OCI-LY1 (cell line): ENCODE data around the gene RTL10.

Source experiments
- H2AFZ ChIP-seq: fragments of 200-600 bp; sonication (generic), shearing (Covaris generic); 2 replicates; pipeline ENCODE4 v1.6.0; 2014; ENCODE audit warnings: antibody characterized with exemption, mild to moderate bottlenecking, low read length
- H3F3A ChIP-seq: fragments of 200-600 bp; sonication (generic), shearing (Covaris generic); 2 replicates; pipeline ENCODE4 v1.6.0; 2014; ENCODE audit warnings: mild to moderate bottlenecking, antibody characterized with exemption, low read length, moderate library complexity; ENCODE audit not compliant: insufficient read depth
- H3K27ac ChIP-seq: fragments of 200-600 bp; sonication (generic); 2 replicates; pipeline ENCODE4 v1.5.1; 2014; ENCODE audit warnings: low read length, mixed run types, mild to moderate bottlenecking, low read depth; ENCODE audit not compliant: poor library complexity, severe bottlenecking
- H3K27me3 ChIP-seq: fragments of 200-600 bp; sonication (generic); 2 replicates; pipeline ENCODE4 v1.6.0; 2014; ENCODE audit warnings: antibody characterized with exemption, mild to moderate bottlenecking, low read length, moderate library complexity; ENCODE audit not compliant: insufficient read depth
- H3K36me3 ChIP-seq: fragments of 200-600 bp; sonication (generic); 2 replicates; pipeline ENCODE4 v1.6.1; 2014; ENCODE audit warnings: mild to moderate bottlenecking, antibody characterized with exemption, low read length, moderate library complexity, mixed read lengths; ENCODE audit not compliant: insufficient read depth
- H3K4me1 ChIP-seq: fragments of 200-600 bp; sonication (generic); 2 replicates; pipeline ENCODE4 v1.5.1; 2014; ENCODE audit warnings: mild to moderate bottlenecking, low read length, moderate library complexity; ENCODE audit not compliant: insufficient read depth, severe bottlenecking
- H3K4me2 ChIP-seq: fragments of 200-600 bp; sonication (generic), shearing (Covaris generic); 2 replicates; pipeline ENCODE4 v1.6.1; 2014; ENCODE audit warnings: low read length
- H3K4me3 ChIP-seq: fragments of 200-600 bp; sonication (generic); 2 replicates; pipeline ENCODE4 v1.5.1; 2014; ENCODE audit warnings: low read length, low read depth, mild to moderate bottlenecking, mixed read lengths; ENCODE audit not compliant: poor library complexity, severe bottlenecking
- H3K79me2 ChIP-seq: fragments of 200-600 bp; shearing (Covaris generic); 2 replicates; pipeline ENCODE4 v1.6.1; 2016; ENCODE audit warnings: mixed run types, low read length, mixed read lengths; ENCODE audit not compliant: insufficient read depth
- H3K9ac ChIP-seq: fragments of 200-600 bp; sonication (generic), shearing (Covaris generic); 2 replicates; pipeline ENCODE4 v1.6.1; 2014; ENCODE audit warnings: mild to moderate bottlenecking, low read length, mixed read lengths
- H3K9me2 ChIP-seq: fragments of 200-600 bp; sonication (generic), shearing (Covaris generic); 2 replicates; pipeline ENCODE4 v1.6.1; 2014; ENCODE audit warnings: low read depth, mild to moderate bottlenecking, low read length, mixed read lengths
- H3K9me3 ChIP-seq: fragments of 200-600 bp; shearing (Covaris generic); 2 replicates; pipeline ENCODE4 v1.6.1; 2014; ENCODE audit warnings: low read length, mixed read lengths
- H4K20me1 ChIP-seq: fragments of 200-600 bp; sonication (generic), shearing (Covaris generic); 2 replicates; pipeline ENCODE4 v1.6.0; 2016; ENCODE audit warnings: mild to moderate bottlenecking, low read length; ENCODE audit not compliant: insufficient read depth
- CTCF ChIP-seq: fragments of 200-600 bp; sonication (generic), shearing (Covaris generic); IDR thresholded peaks from 2 replicates; pipeline ENCODE4 v1.5.1; 2017; ENCODE audit warnings: mild to moderate bottlenecking, antibody characterized with exemption, low read length, moderate library complexity, mixed read lengths
- EZH2 ChIP-seq: fragments of 200-600 bp; sonication (generic), shearing (Covaris generic); IDR thresholded peaks from 2 replicates; pipeline ENCODE4 v1.8.0; 2017; ENCODE audit warnings: borderline replicate concordance, mixed run types, mild to moderate bottlenecking, antibody characterized with exemption, low read length, moderate library complexity, mixed read lengths

The RTL10 gene

GRCh38 chr22:19851291-19852176, 3.1 kb downstream of the RTL10 start:
- H3K9ac ChIP-seq, result no peak overlapping the region
- no peaks in the 10 kb centered on the region for H3K27me3 ChIP-seq
- no peaks in the 10 kb centered on the region for H3K9me2 ChIP-seq
- no peaks in the 10 kb centered on the region for H3F3A ChIP-seq
- no peaks in the 10 kb centered on the region for H3K9me3 ChIP-seq
- H3K79me2 ChIP-seq, result peaks cover 18% of the 10 kb centered on the region
- H3K4me2 ChIP-seq, result no peak overlapping the region
- H2AFZ ChIP-seq, result no peak overlapping the region
- peaks cover 36% of the 10 kb centered on the region; the same call in 1 of the 2 replicates for H3K36me3 ChIP-seq
- no peaks in the 10 kb centered on the region for H4K20me1 ChIP-seq
- H3K4me3 ChIP-seq, result no peak overlapping the region
- no peak overlapping the region for H3K27ac ChIP-seq
- TF ChIP-seq EZH2, result no peak
- no peak for TF ChIP-seq CTCF
- H3K4me1 ChIP-seq, result peaks cover 32% of the 10 kb centered on the region

GRCh38 chr22:19850763-19851109, 3.9 kb downstream of the RTL10 start:
- H3K9me2 ChIP-seq, result no peaks in the 10 kb centered on the region
- no peaks in the 10 kb centered on the region for H4K20me1 ChIP-seq
- no peak overlapping the region for H2AFZ ChIP-seq
- H3K4me1 ChIP-seq, result peaks cover 26% of the 10 kb centered on the region
- H3K27ac ChIP-seq, result no peak overlapping the region
- TF ChIP-seq CTCF (no peak), EZH2 (no peak)
- H3F3A ChIP-seq, result no peaks in the 10 kb centered on the region
- peaks cover 13% of the 10 kb centered on the region for H3K79me2 ChIP-seq
- no peaks in the 10 kb centered on the region for H3K27me3 ChIP-seq
- no peak overlapping the region for H3K4me3 ChIP-seq
- peaks cover 36% of the 10 kb centered on the region; the same call in 1 of the 2 replicates for H3K36me3 ChIP-seq
- H3K4me2 ChIP-seq, result no peak overlapping the region
- no peak overlapping the region for H3K9ac ChIP-seq
- no peaks in the 10 kb centered on the region for H3K9me3 ChIP-seq

GRCh38 chr22:19849835-19850762, 4.6 kb downstream of the RTL10 start:
- H3K4me3 ChIP-seq, result no peak overlapping the region
- no peaks in the 10 kb centered on the region for H3K27me3 ChIP-seq
- TF ChIP-seq CTCF (no peak), EZH2 (no peak)
- peaks cover 24% of the 10 kb centered on the region for H3K4me1 ChIP-seq
- H3K9ac ChIP-seq, result no peak overlapping the region
- H3F3A ChIP-seq, result no peaks in the 10 kb centered on the region
- no peak overlapping the region for H3K4me2 ChIP-seq
- H3K79me2 ChIP-seq, result peaks cover 13% of the 10 kb centered on the region
- H2AFZ ChIP-seq, result no peak overlapping the region
- H3K9me3 ChIP-seq, result no peaks in the 10 kb centered on the region
- no peaks in the 10 kb centered on the region for H3K9me2 ChIP-seq
- H4K20me1 ChIP-seq, result no peaks in the 10 kb centered on the region
- peaks cover 36% of the 10 kb centered on the region; the same call in 1 of the 2 replicates for H3K36me3 ChIP-seq
- H3K27ac ChIP-seq, result no peak overlapping the region
